Measurements from ENCODE around the gene EPO. TPM values are rescaled to one million over a fixed set of nuclear protein-coding genes. Genes with fewer than 3 reads are reported as not detected.
"Not testable (repeated sequence)": the region's sequence is repeated elsewhere in the genome, so short reads cannot be mapped to it uniquely, and the experiment has no call there.

EPO gene
- polyA plus RNA-seq, 3 donors: 0.14 to 0.38 TPM; not detected in 1

- DNase-seq (ENCODE audit: extremely low read depth in 1 of 11, low read depth in 9 of 11, low spot score in 4 of 11): no peak
These were observed 3.5 kb downstream of the EPO start for GRCh38 chr7:100723732-100724275.

- not testable (repeated sequence) for DNase-seq (ENCODE audit: extremely low read depth in 1 of 11, low read depth in 9 of 11, low spot score in 4 of 11)
These were observed 4.1 kb downstream of the EPO start for GRCh38 chr7:100724364-100724763.

GRCh38 chr7:100726996-100727761, 6.9 kb downstream of the EPO start:
- DNase-seq (ENCODE audit: extremely low read depth in 1 of 11, low read depth in 9 of 11, low spot score in 4 of 11): no peak

GRCh38 chr7:100728196-100728595, 7.9 kb downstream of the EPO start:
- no peak for DNase-seq (ENCODE audit: extremely low read depth in 1 of 11, low read depth in 9 of 11, low spot score in 4 of 11)

- no peak for DNase-seq (ENCODE audit: extremely low read depth in 1 of 11, low read depth in 9 of 11, low spot score in 4 of 11)
These were observed 10.0 kb downstream of the EPO start for GRCh38 chr7:100730136-100730800.

- DNase-seq (ENCODE audit: extremely low read depth in 1 of 11, low read depth in 9 of 11, low spot score in 4 of 11): no peak
These were observed 11.8 kb downstream of the EPO start for GRCh38 chr7:100731937-100732636.

GRCh38 chr7:100735730-100736129, 15.5 kb downstream of the EPO start:
- DNase-seq (ENCODE audit: extremely low read depth in 1 of 11, low read depth in 9 of 11, low spot score in 4 of 11): no peak

GRCh38 chr7:100736671-100737070, 16.4 kb downstream of the EPO start:
- no peak for DNase-seq (ENCODE audit: extremely low read depth in 1 of 11, low read depth in 9 of 11, low spot score in 4 of 11)

- no peak for DNase-seq (ENCODE audit: extremely low read depth in 1 of 11, low read depth in 9 of 11, low spot score in 4 of 11)
These were observed 19.7 kb downstream of the EPO start for GRCh38 chr7:100739934-100740333.

GRCh38 chr7:100744605-100745004, 24.3 kb downstream of the EPO start:
- DNase-seq (ENCODE audit: extremely low read depth in 1 of 11, low read depth in 9 of 11, low spot score in 4 of 11): no peak

- peak in 8 of 11 donors; percentile 7 to 51 (median 36) for DNase-seq (ENCODE audit: extremely low read depth in 1 of 11, low read depth in 9 of 11, low spot score in 4 of 11)
These were observed 24.9 kb downstream of the EPO start for GRCh38 chr7:100745184-100745583.

GRCh38 chr7:100752994-100753393, 32.7 kb downstream of the EPO start:
- DNase-seq (ENCODE audit: extremely low read depth in 1 of 11, low read depth in 9 of 11, low spot score in 4 of 11): no peak

GRCh38 chr7:100753750-100754149, 33.5 kb downstream of the EPO start:
- DNase-seq (ENCODE audit: extremely low read depth in 1 of 11, low read depth in 9 of 11, low spot score in 4 of 11): no peak

- no peak for DNase-seq (ENCODE audit: extremely low read depth in 1 of 11, low read depth in 9 of 11, low spot score in 4 of 11)
These were observed 39.3 kb downstream of the EPO start for GRCh38 chr7:100759357-100760171.

GRCh38 chr7:100762841-100763240, 42.6 kb downstream of the EPO start:
- DNase-seq (ENCODE audit: extremely low read depth in 1 of 11, low read depth in 9 of 11, low spot score in 4 of 11): not testable (repeated sequence)

GRCh38 chr7:100763556-100764140, 43.4 kb downstream of the EPO start:
- no peak for DNase-seq (ENCODE audit: extremely low read depth in 1 of 11, low read depth in 9 of 11, low spot score in 4 of 11)

- no peak for DNase-seq (ENCODE audit: extremely low read depth in 1 of 11, low read depth in 9 of 11, low spot score in 4 of 11)
These were observed 44.6 kb downstream of the EPO start for GRCh38 chr7:100764841-100765240.

GRCh38 chr7:100765250-100765649, 45.0 kb downstream of the EPO start:
- no peak for DNase-seq (ENCODE audit: extremely low read depth in 1 of 11, low read depth in 9 of 11, low spot score in 4 of 11)

- DNase-seq (ENCODE audit: extremely low read depth in 1 of 11, low read depth in 9 of 11, low spot score in 4 of 11): no peak
These were observed 48.5 kb downstream of the EPO start for GRCh38 chr7:100768784-100769183.
